ENCODE data around the gene ANG. TPM values are rescaled to one million over a fixed set of nuclear protein-coding genes. Genes with fewer than 3 reads are reported as not detected.

The ANG gene
- total and polyA plus RNA-seq, 10 of the 15 experiments (the other 5 are each of a cell fraction or from before 2014, with no cell fraction given): 1.0 to 5.9 (median 2.2) TPM

DNA sequence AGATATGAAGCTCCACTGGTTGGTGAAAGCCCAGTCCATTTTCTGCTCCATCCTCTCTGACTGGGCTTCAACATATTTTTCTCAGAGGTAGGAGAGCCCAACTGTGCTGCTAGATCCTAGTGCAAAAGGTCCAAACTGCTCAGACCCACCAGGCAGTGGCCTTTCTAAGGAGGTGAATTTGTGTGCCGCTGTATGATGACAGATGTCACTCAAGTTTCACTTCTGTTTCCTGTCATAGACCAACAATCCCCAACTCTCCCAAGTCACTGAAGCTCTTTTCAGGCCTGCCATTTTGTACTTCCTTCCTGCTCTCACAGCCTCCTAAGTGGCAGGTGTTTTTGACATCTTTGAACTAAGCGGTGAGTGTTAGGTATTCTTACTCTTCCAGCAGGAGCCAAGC lies 20.6 kb upstream of the ANG start (continued):
- peak; percentile 57; the same call in 1 of the 2 replicates for TF ChIP-seq ATF7 (IDR thresholded peaks at IDR 0.05; ENCODE audit: low read depth)
- TF ChIP-seq CHD2 (IDR thresholded peaks at IDR 0.05; ENCODE audit: borderline replicate concordance, low read depth, low read length): no peak
- TF ChIP-seq, protein P1, sequence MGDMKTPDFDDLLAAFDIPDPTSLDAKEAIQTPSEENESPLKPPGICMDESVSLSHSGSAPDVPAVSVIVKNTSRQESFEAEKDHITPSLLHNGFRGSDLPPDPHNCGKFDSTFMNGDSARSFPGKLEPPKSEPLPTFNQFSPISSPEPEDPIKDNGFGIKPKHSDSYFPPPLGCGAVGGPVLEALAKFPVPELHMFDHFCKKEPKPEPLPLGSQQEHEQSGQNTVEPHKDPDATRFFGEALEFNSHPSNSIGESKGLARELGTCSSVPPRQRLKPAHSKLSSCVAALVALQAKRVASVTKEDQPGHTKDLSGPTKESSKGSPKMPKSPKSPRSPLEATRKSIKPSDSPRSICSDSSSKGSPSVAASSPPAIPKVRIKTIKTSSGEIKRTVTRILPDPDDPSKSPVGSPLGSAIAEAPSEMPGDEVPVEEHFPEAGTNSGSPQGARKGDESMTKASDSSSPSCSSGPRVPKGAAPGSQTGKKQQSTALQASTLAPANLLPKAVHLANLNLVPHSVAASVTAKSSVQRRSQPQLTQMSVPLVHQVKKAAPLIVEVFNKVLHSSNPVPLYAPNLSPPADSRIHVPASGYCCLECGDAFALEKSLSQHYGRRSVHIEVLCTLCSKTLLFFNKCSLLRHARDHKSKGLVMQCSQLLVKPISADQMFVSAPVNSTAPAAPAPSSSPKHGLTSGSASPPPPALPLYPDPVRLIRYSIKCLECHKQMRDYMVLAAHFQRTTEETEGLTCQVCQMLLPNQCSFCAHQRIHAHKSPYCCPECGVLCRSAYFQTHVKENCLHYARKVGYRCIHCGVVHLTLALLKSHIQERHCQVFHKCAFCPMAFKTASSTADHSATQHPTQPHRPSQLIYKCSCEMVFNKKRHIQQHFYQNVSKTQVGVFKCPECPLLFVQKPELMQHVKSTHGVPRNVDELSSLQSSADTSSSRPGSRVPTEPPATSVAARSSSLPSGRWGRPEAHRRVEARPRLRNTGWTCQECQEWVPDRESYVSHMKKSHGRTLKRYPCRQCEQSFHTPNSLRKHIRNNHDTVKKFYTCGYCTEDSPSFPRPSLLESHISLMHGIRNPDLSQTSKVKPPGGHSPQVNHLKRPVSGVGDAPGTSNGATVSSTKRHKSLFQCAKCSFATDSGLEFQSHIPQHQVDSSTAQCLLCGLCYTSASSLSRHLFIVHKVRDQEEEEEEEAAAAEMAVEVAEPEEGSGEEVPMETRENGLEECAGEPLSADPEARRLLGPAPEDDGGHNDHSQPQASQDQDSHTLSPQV (IDR thresholded peaks at IDR 0.05): no peak
- TF ChIP-seq RAD51 (IDR thresholded peaks at IDR 0.05): no peak
- TF ChIP-seq WRNIP1 (IDR thresholded peaks at IDR 0.05; ENCODE audit: borderline replicate concordance, low read depth, low read length): no peak
- peak; percentile 94 for TF ChIP-seq EED (IDR thresholded peaks at IDR 0.05; ENCODE audit: low read depth)
- no peak for TF ChIP-seq MEF2B (IDR thresholded peaks at IDR 0.05; ENCODE audit: partially characterized antibody, poor library complexity, severe bottlenecking)
- TF ChIP-seq, protein P2, sequence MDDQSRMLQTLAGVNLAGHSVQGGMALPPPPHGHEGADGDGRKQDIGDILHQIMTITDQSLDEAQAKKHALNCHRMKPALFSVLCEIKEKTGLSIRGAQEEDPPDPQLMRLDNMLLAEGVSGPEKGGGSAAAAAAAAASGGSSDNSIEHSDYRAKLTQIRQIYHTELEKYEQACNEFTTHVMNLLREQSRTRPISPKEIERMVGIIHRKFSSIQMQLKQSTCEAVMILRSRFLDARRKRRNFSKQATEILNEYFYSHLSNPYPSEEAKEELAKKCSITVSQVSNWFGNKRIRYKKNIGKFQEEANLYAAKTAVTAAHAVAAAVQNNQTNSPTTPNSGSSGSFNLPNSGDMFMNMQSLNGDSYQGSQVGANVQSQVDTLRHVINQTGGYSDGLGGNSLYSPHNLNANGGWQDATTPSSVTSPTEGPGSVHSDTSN (IDR thresholded peaks at IDR 0.05; ENCODE audit: insufficient replicate concordance, low read depth, low read length): peak; percentile 88
- TF ChIP-seq TARDBP (IDR thresholded peaks at IDR 0.05; ENCODE audit: borderline replicate concordance): no peak
- no peak for TF ChIP-seq SMAD5 (IDR thresholded peaks at IDR 0.05; ENCODE audit: low read depth)
- no peak for TF ChIP-seq NR2C2 (IDR thresholded peaks at IDR 0.05; ENCODE audit: borderline replicate concordance, control insufficient read depth, insufficient read length, low read depth)
- 0 out of 2 replicates have a peak, but pooled peaks have one; percentile 26 for TF ChIP-seq JUND (IDR thresholded peaks at IDR 0.05; ENCODE audit: low read depth, low read length)
- peak; percentile 83 for TF ChIP-seq RUNX3 (IDR thresholded peaks at IDR 0.05; ENCODE audit: low read length)
- peak; percentile 73 for TF ChIP-seq BCL11A (IDR thresholded peaks at IDR 0.05; ENCODE audit: low read depth, low read length)
- peak in 1 of 2 experiments; percentile 13; a peak in 1 of 4 replicates for TF ChIP-seq BHLHE40 (IDR thresholded peaks at IDR 0.05; ENCODE audit: borderline replicate concordance in 1 of 2, low read depth in 2 of 2, low read length in 1 of 2)
- TF ChIP-seq RAD21 (IDR thresholded peaks at IDR 0.05; ENCODE audit: insufficient read depth, low read depth, low read length): no peak
- TF ChIP-seq PML (IDR thresholded peaks at IDR 0.05; ENCODE audit: low read length): no peak
- TF ChIP-seq CBX3 (IDR thresholded peaks at IDR 0.05; ENCODE audit: borderline replicate concordance, low read depth): no peak
- TF ChIP-seq, protein P3, sequence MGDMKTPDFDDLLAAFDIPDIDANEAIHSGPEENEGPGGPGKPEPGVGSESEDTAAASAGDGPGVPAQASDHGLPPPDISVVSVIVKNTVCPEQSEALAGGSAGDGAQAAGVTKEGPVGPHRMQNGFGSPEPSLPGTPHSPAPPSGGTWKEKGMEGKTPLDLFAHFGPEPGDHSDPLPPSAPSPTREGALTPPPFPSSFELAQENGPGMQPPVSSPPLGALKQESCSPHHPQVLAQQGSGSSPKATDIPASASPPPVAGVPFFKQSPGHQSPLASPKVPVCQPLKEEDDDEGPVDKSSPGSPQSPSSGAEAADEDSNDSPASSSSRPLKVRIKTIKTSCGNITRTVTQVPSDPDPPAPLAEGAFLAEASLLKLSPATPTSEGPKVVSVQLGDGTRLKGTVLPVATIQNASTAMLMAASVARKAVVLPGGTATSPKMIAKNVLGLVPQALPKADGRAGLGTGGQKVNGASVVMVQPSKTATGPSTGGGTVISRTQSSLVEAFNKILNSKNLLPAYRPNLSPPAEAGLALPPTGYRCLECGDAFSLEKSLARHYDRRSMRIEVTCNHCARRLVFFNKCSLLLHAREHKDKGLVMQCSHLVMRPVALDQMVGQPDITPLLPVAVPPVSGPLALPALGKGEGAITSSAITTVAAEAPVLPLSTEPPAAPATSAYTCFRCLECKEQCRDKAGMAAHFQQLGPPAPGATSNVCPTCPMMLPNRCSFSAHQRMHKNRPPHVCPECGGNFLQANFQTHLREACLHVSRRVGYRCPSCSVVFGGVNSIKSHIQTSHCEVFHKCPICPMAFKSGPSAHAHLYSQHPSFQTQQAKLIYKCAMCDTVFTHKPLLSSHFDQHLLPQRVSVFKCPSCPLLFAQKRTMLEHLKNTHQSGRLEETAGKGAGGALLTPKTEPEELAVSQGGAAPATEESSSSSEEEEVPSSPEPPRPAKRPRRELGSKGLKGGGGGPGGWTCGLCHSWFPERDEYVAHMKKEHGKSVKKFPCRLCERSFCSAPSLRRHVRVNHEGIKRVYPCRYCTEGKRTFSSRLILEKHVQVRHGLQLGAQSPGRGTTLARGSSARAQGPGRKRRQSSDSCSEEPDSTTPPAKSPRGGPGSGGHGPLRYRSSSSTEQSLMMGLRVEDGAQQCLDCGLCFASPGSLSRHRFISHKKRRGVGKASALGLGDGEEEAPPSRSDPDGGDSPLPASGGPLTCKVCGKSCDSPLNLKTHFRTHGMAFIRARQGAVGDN (IDR thresholded peaks at IDR 0.05): peak; percentile 86
- TF ChIP-seq, protein P4, sequence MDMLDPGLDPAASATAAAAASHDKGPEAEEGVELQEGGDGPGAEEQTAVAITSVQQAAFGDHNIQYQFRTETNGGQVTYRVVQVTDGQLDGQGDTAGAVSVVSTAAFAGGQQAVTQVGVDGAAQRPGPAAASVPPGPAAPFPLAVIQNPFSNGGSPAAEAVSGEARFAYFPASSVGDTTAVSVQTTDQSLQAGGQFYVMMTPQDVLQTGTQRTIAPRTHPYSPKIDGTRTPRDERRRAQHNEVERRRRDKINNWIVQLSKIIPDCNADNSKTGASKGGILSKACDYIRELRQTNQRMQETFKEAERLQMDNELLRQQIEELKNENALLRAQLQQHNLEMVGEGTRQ (IDR thresholded peaks at IDR 0.05; ENCODE audit: borderline replicate concordance, low read depth, low read length): no peak
- no peak for TF ChIP-seq KDM1A (IDR thresholded peaks at IDR 0.05; ENCODE audit: borderline replicate concordance)
- TF ChIP-seq CBX5 (IDR thresholded peaks at IDR 0.05; ENCODE audit: low read depth): 0 out of 2 replicates have a peak, but pooled peaks have one; percentile 18
